K562 (cell line): Measurements from ENCODE around the gene HOXA5. TPM values are rescaled to one million over a fixed set of nuclear protein-coding genes. Genes with fewer than 3 reads are reported as not detected.

ENCODE experiments used
- ATAC-seq: fragments of 200-7000 bp; cut with Tn5 transposase; 3 replicates; pipeline ENCODE4 v1.9.1; 2020; ENCODE audit warnings: moderate library complexity
- BruUV-seq: library from RNA; stranded (reverse); fragments of 400-500 nt; replicated peaks from 2 replicates; lab custom pipeline; 2021; lab: Mats Ljungman, UMichigan
- CTCF ChIA-PET: fragments of 300-600 bp; formaldehyde crosslinking; extraction: SDS; loops from one replicate; lab custom pipeline; 2021; ENCODE audit warnings: low intra/inter-chr PET ratio; lab: Yijun Ruan, JAX
- POLR2A ChIA-PET: fragments of 300-600, 350-650 bp; sonication (Branson Sonifier 250); formaldehyde crosslinking; extraction: SDS; loops from one replicate; lab custom pipeline; 2021; ENCODE audit warnings: antibody characterized with exemption, inconsistent platforms; lab: Yijun Ruan, JAX
- DNase-seq, 4 experiments: peaks; one replicate each; pipeline versions ENCODE4 v3.0.0 to v3.0.0-alpha.2; 2011 to 2018; ENCODE audit warnings: low spot score in 3 of 4, mixed read lengths in 3 of 4; ENCODE audit errors: extremely low read depth in 1 of 4
- FAIRE-seq: peaks from 2 replicates; lab custom pipeline; 2011; peaks lifted over from hg19 to GRCh38; lab: Jason Lieb, UNC
- H2AFZ ChIP-seq: 2 replicates; pipeline ENCODE4 v1.6.0; 2011; ENCODE audit warnings: low read depth, low read length, control low read depth, inconsistent platforms
- H3K27ac ChIP-seq: fragments of 200-600 bp; 3 replicates; pipeline ENCODE4 v1.8.0; 2011; ENCODE audit warnings: low read depth, mild to moderate bottlenecking, control low read depth, inconsistent platforms, low read length, moderate library complexity, mixed read lengths; ENCODE audit errors: extremely low read depth
- H3K27me3 ChIP-seq, 2 experiments: fragments of 300-600 bp in 1 of 2; 2 replicates in 1 of 2; 3 replicates in 1 of 2; pipeline versions ENCODE4 v1.6.0 to v1.8.0; 2011; ENCODE audit warnings: inconsistent platforms in 2 of 2, low read length in 2 of 2, mild to moderate bottlenecking in 1 of 2, mixed read lengths in 1 of 2, moderate library complexity in 1 of 2; ENCODE audit not compliant: control insufficient read depth in 2 of 2, insufficient read depth in 2 of 2
- H3K36me3 ChIP-seq: fragments of 300-600 bp; 3 replicates; pipeline ENCODE4 v1.8.0; 2011; ENCODE audit warnings: mild to moderate bottlenecking, low read length, inconsistent platforms; ENCODE audit not compliant: control insufficient read depth, insufficient read depth
- H3K4me1 ChIP-seq, 2 experiments: fragments of 200-600 bp in 1 of 2; replicated peaks in 1 of 2; 2 replicates in 1 of 2; 3 replicates in 1 of 2; pipeline versions ENCODE4 v1.5.1 to v1.8.0; 2011; ENCODE audit warnings: inconsistent platforms in 2 of 2, low read length in 2 of 2, mild to moderate bottlenecking in 1 of 2, mixed read lengths in 1 of 2, moderate library complexity in 1 of 2; ENCODE audit not compliant: control insufficient read depth in 2 of 2, insufficient read depth in 2 of 2
- H3K4me2 ChIP-seq: 2 replicates; pipeline ENCODE4 v1.6.1; 2011; ENCODE audit warnings: low read length, control low read depth, inconsistent platforms, mixed read lengths; ENCODE audit not compliant: insufficient read depth
- H3K4me3 ChIP-seq: fragments of 200-600 bp; sonication (generic), shearing (Covaris generic); 2 replicates; pipeline ENCODE4 v1.5.1; 2016; ENCODE audit warnings: control low read depth, inconsistent platforms
- H3K79me2 ChIP-seq: fragments of 200-600 bp; 3 replicates; pipeline ENCODE4 v1.8.0; 2011; ENCODE audit warnings: low read length, inconsistent platforms; ENCODE audit not compliant: control insufficient read depth, insufficient read depth
- H3K9ac ChIP-seq, 2 experiments: 2 replicates each; pipeline versions ENCODE4 v1.6.0 to v1.6.1; 2011; ENCODE audit warnings: low read depth in 2 of 2, low read length in 2 of 2, control low read depth in 1 of 2, inconsistent platforms in 1 of 2, mild to moderate bottlenecking in 1 of 2, mixed read lengths in 1 of 2; ENCODE audit not compliant: insufficient read depth in 1 of 2
- H3K9me1 ChIP-seq: one replicate; pipeline ENCODE4 v1.6.0; 2011; ENCODE audit warnings: inconsistent platforms, mild to moderate bottlenecking, low read length, moderate library complexity; ENCODE audit not compliant: control insufficient read depth, insufficient read depth
- H3K9me3 ChIP-seq: replicated peaks from 2 replicates; pipeline ENCODE4 v1.5.1; 2011; ENCODE audit warnings: low read depth, low read length, inconsistent platforms; ENCODE audit not compliant: control insufficient read depth, insufficient read depth
- H4K20me1 ChIP-seq: replicated peaks from 2 replicates; pipeline ENCODE4 v1.6.1; 2011; ENCODE audit warnings: low read length, inconsistent platforms, mixed read lengths; ENCODE audit not compliant: control insufficient read depth, insufficient read depth
- CGGBP1 ChIP-seq: fragments of 250-450 bp; sonication (Bioruptor Pico); IDR thresholded peaks from 2 replicates; pipeline ENCODE4 v1.9.0; 2021; ENCODE audit warnings: mild to moderate bottlenecking
- HNRNPK ChIP-seq: fragments of 200-400 bp; formaldehyde crosslinking; IDR thresholded peaks from one replicate; pipeline ENCODE4 v1.6.1; 2018; ENCODE audit warnings: mild to moderate bottlenecking, low read depth, low read length; ENCODE audit not compliant: poor library complexity, severe bottlenecking
- ILK ChIP-seq: fragments of 450-650 bp; IDR thresholded peaks from 2 replicates; pipeline ENCODE4 v1.6.1; 2016; ENCODE audit warnings: missing genetic modification characterization, low read depth, mild to moderate bottlenecking, missing compliant biosample characterization, moderate library complexity, borderline replicate concordance
- IRF2 ChIP-seq: sonication (generic); formaldehyde crosslinking; IDR thresholded peaks from 2 replicates; pipeline ENCODE4 v1.8.1; 2022; ENCODE audit warnings: mild to moderate bottlenecking, missing genetic modification reagents
- KLF10 ChIP-seq: fragments of 250-450 bp; sonication (Bioruptor Pico); IDR thresholded peaks from 2 replicates; pipeline ENCODE4 v1.6.1; 2021; ENCODE audit warnings: matching md5 sums
- MCM2 ChIP-seq: fragments of 450-650 bp; IDR thresholded peaks from 2 replicates; pipeline ENCODE4 v1.6.1; 2017; ENCODE audit warnings: low read depth, mild to moderate bottlenecking
- NR4A1 ChIP-seq, 2 experiments: fragments of 250-450 bp in 1 of 2; fragments of 450-650 bp in 1 of 2; sonication (Bioruptor Pico) in 1 of 2; IDR thresholded peaks; 2 replicates each; pipeline versions ENCODE4 v1.4.0 to v1.6.1; 2016 to 2020; ENCODE audit warnings: mild to moderate bottlenecking in 2 of 2, missing compliant biosample characterization in 1 of 2, missing genetic modification characterization in 1 of 2, moderate library complexity in 1 of 2
- PRMT5 ChIP-seq: sonication (generic); formaldehyde crosslinking; IDR thresholded peaks from 2 replicates; pipeline ENCODE4 v1.5.0; 2020; ENCODE audit warnings: missing genetic modification reagents
- RBM17 ChIP-seq: fragments of 200-400 bp; formaldehyde crosslinking; IDR thresholded peaks from 2 replicates; pipeline ENCODE4 v1.6.1; 2017; ENCODE audit warnings: low read depth, mild to moderate bottlenecking, low read length, borderline replicate concordance
- RHOXF2B ChIP-seq: fragments of 250-450 bp; sonication (Bioruptor Pico); conservative IDR thresholded peaks from 2 replicates; pipeline ENCODE4 v1.5.1; 2021
- SMARCC2 ChIP-seq: fragments of 450-650 bp; IDR thresholded peaks from 2 replicates; pipeline ENCODE4 v1.6.1; 2017; ENCODE audit warnings: antibody characterized with exemption, moderate library complexity, mild to moderate bottlenecking, low read depth
- SREBF1 ChIP-seq: fragments of 150-350 bp; IDR thresholded peaks from 2 replicates; pipeline ENCODE4 v1.6.1; 2014; ENCODE audit warnings: antibody characterized with exemption, low read depth, low read length, borderline replicate concordance
- TAL1 ChIP-seq: fragments of 450-650 bp; IDR thresholded peaks from 2 replicates; pipeline ENCODE4 v1.6.1; 2016; ENCODE audit warnings: mild to moderate bottlenecking
- TCFL5 ChIP-seq: fragments of 250-450 bp; sonication (Bioruptor Pico); conservative IDR thresholded peaks from 2 replicates; pipeline ENCODE4 v1.6.1; 2021; ENCODE audit warnings: mild to moderate bottlenecking, moderate library complexity, matching md5 sums
- TSHZ1 ChIP-seq: fragments of 250-450 bp; sonication (Bioruptor Pico); IDR thresholded peaks from 2 replicates; pipeline ENCODE4 v1.4.0; 2020; ENCODE audit warnings: mild to moderate bottlenecking, moderate library complexity
- ZNF263 ChIP-seq: sonication (generic); formaldehyde crosslinking; IDR thresholded peaks from 2 replicates; pipeline ENCODE4 v1.8.0; 2022; ENCODE audit warnings: mild to moderate bottlenecking, missing genetic modification reagents, borderline replicate concordance
- ZNF668 ChIP-seq: fragments of 250-450 bp; sonication (Bioruptor Pico); IDR thresholded peaks from 2 replicates; pipeline ENCODE4 v1.8.0; 2022; ENCODE audit warnings: mild to moderate bottlenecking, inconsistent platforms
- ZNF778 ChIP-seq: fragments of 450-650 bp; formaldehyde crosslinking; IDR thresholded peaks from 2 replicates; pipeline ENCODE4 v1.4.0; 2020; ENCODE audit warnings: mild to moderate bottlenecking, moderate library complexity
- WGBS: fragments of 100-300 bp; shearing (Covaris generic); methylation state at CpG from one replicate; pipeline ENCODE4 v1.1.6; 2016; ENCODE audit warnings: low coverage, mixed read lengths; ENCODE audit not compliant: insufficient coverage; ENCODE audit errors: missing lambda C conversion rate; 5-methylcytosine and 5-hydroxymethylcytosine counted together
- in situ Hi-C: fragments of 300-500 bp; cut with MboI; formaldehyde crosslinking; loops from 4 replicates; pipeline ENCODE4 v1.15.0; 2018; ENCODE audit warnings: inconsistent platforms, mixed read lengths
- intact Hi-C: fragments of 100-400 bp; cut with micrococcal nuclease; formaldehyde crosslinking; loops from 2 replicates; pipeline ENCODE4 v1.14.2; 2022
- polyA plus RNA-seq, 8 experiments: library from polyadenylated mRNA; depleted of rRNA in 4 of 8; stranded (reverse) in 5 of 8; unstranded in 3 of 8; fragments of >200 nt; fragmentation: Nextera tagmentation in 2 of 8; fragmentation: Illumina TruSeq in 1 of 8; extraction: Ambion mirVana in 2 of 8; extraction: Trizol in 1 of 8; gene quantifications; 2 replicates each; pipeline versions ENCODE4 v1.2.1 to v1.2.3, GENCODE V29; 2011 to 2014; ENCODE audit warnings: inconsistent platforms in 1 of 8, missing spikeins in 1 of 8
- total RNA-seq, 7 experiments: library from RNA; depleted of rRNA in 6 of 7; stranded (reverse); fragments of >200 nt in 6 of 7; fragmentation: Illumina TruSeq in 2 of 7; extraction: Trizol in 2 of 7; gene quantifications; 2 replicates each; pipeline versions ENCODE4 v1.2.1 to v1.2.3, GENCODE V29; 2011 to 2021; ENCODE audit warnings: low replicate concordance in 1 of 7
- TF ChIP-seq, protein P1 (sequence below): fragments of 450-650 bp; IDR thresholded peaks from 2 replicates; pipeline ENCODE4 v1.6.1; 2017; ENCODE audit warnings: antibody characterized with exemption

The HOXA5 gene
- total and polyA plus RNA-seq, 9 of the 15 experiments (the other 6 are each of a cell fraction or from before 2014, with no cell fraction given), result 0.13 TPM; not detected in 8

DNA sequence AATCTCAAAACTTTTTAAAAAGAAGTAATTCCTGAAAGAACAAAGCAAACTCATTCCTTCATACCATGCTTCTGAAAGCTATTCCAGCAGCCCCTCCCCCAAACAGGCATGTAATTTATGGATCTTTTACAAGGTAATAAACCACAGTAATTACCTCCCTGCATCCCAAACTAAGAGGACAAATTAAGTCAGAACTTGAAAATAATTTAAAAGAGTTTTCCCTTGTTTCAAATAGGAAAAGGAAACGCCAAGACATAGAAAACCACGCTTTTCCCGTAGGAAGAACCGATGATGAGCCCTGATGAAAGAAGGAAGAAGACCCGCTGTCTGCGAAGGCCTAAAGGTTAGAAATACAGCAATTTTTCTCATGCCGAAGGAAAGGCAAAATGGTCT, 21.8 kb downstream of the HOXA5 start:
- in situ Hi-C loops, result no loop called here
- intact Hi-C loops, result no loop called here
- WGBS, result 6% methylated on average over 4 of the region's 7 CpGs
- no peaks in the 10 kb centered on the region; the same call in 1 of the 2 replicates for H4K20me1 ChIP-seq
- peaks cover 30 to 71% of the 10 kb centered on the region in 2 experiments for H3K27me3 ChIP-seq
- no peaks in the 10 kb centered on the region for H3K9me1 ChIP-seq
- FAIRE-seq, result no peak
- no peaks in the 10 kb centered on the region for H3K9me3 ChIP-seq
- BruUV-seq, result no TSS peak
- no peak overlapping the region for H2AFZ ChIP-seq
- no peak overlapping the region for H3K9ac ChIP-seq
- H3K36me3 ChIP-seq, result no peaks in the 10 kb centered on the region
- ChIA-PET CTCF (no interaction called here), POLR2A (interaction anchor here (1.1 kb wide), 1 partner anchor 17 kb away, joined by 3 read pairs; no protein-coding TSS in a partner anchor)
- H3K4me1 ChIP-seq, result no peaks in the 10 kb centered on the region
- no peak for ATAC-seq
- no peaks in the 10 kb centered on the region for H3K79me2 ChIP-seq
- no peak for TF ChIP-seq IRF2 (CRISPR knock-in tag)
- no peak for TF ChIP-seq ZNF668 (CRISPR knock-in tag)
- no peak for TF ChIP-seq CGGBP1 (CRISPR knock-in tag)
- no peak for TF ChIP-seq TCFL5 (CRISPR knock-in tag)
- TF ChIP-seq ILK, result no peak
- no peak for TF ChIP-seq KLF10 (CRISPR knock-in tag)
- no peak for TF ChIP-seq HNRNPK
- TF ChIP-seq RBM17, result no peak
- TF ChIP-seq RHOXF2B (CRISPR knock-in tag), result no peak
- no peak for TF ChIP-seq NR4A1 (CRISPR knock-in tag; IDR thresholded peaks at IDR 0.05)
- no peak for TF ChIP-seq NR4A1 (tag; IDR thresholded peaks at IDR 0.05)
- TF ChIP-seq TAL1, result no peak
- no peak for TF ChIP-seq TSHZ1
- TF ChIP-seq PRMT5 (CRISPR knock-in tag), result no peak
- TF ChIP-seq ZNF778 (CRISPR knock-in tag), result no peak
- TF ChIP-seq, protein P1, sequence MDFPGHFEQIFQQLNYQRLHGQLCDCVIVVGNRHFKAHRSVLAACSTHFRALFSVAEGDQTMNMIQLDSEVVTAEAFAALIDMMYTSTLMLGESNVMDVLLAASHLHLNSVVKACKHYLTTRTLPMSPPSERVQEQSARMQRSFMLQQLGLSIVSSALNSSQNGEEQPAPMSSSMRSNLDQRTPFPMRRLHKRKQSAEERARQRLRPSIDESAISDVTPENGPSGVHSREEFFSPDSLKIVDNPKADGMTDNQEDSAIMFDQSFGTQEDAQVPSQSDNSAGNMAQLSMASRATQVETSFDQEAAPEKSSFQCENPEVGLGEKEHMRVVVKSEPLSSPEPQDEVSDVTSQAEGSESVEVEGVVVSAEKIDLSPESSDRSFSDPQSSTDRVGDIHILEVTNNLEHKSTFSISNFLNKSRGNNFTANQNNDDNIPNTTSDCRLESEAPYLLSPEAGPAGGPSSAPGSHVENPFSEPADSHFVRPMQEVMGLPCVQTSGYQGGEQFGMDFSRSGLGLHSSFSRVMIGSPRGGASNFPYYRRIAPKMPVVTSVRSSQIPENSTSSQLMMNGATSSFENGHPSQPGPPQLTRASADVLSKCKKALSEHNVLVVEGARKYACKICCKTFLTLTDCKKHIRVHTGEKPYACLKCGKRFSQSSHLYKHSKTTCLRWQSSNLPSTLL, result no peak
- no peak for TF ChIP-seq ZNF263 (CRISPR knock-in tag)
- TF ChIP-seq MCM2, result no peak
- no peak for TF ChIP-seq SREBF1
- TF ChIP-seq SMARCC2, result no peak
- TF ChIP-seq, all 486 proteins: peak for 0
- H3K4me2 ChIP-seq, result no peak overlapping the region
- no peak overlapping the region for H3K4me3 ChIP-seq
- no peak overlapping the region for H3K27ac ChIP-seq
- DNase-seq, result no peak
